GM18861 (cell line): Measurements from ENCODE around the gene METTL5.
"Not testable (repeated sequence)": the region's sequence is repeated elsewhere in the genome, so short reads cannot be mapped to it uniquely, and the experiment has no call there.

Source experiments
- ATAC-seq: cut with Tn5 transposase; IDR thresholded peaks from one replicate; pipeline ENCODE4 v1.9.1; 2021; ENCODE audit not compliant: unreplicated experiment

The METTL5 gene

DNA sequence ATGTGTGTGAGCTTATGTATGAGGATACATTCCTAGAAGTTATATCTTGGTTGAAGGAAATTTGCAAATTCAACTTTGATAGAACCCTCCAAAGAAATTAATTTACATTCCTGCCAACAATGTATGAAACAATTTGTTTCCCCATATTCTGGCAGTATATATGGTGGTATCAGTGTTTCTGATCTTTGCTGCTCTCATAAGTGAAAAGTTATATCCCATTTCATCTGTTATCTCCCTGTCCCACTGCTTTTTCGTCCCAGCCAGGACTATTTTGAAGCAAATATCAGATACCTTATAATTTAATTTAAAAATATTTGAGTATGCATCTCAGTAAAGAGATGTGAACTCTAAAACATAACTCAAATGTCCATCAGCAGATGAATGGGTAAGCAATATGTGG is 9.7 kb upstream of the METTL5 start:
- ATAC-seq, result no peak

DNA sequence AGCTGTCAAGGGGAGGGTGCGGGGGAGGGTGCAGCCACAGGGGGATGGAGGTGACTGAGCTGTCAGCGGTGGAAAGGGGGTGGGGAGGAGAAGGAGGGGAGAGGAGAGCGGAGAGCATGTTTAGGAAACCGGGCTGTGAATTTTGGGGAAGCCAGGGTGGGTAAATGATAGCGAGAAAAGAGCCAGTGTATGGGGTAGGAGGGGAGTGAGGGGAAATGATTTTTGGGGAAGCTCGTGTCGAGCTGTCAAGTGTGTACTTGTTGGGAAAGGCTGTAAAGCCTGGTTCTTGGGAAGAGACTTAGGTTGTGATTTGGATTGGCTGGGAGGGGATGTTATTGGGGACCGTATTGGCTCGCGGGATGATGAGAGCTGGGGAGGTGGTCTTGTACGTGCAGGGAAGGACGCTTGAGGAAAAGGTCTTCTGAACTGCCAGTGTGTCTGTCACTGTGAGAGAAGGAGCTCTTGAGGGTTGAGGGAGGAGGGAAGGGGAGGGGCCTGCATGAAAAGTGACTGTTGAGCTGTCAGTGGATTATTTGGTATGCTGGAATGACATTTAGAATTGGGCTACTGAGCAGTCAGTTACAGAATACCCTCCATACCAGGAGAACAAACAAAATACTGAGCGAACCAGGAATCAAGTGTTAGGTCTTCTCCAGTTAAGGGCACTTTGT is 3.6 kb upstream of the METTL5 start:
- ATAC-seq, result no peak

DNA sequence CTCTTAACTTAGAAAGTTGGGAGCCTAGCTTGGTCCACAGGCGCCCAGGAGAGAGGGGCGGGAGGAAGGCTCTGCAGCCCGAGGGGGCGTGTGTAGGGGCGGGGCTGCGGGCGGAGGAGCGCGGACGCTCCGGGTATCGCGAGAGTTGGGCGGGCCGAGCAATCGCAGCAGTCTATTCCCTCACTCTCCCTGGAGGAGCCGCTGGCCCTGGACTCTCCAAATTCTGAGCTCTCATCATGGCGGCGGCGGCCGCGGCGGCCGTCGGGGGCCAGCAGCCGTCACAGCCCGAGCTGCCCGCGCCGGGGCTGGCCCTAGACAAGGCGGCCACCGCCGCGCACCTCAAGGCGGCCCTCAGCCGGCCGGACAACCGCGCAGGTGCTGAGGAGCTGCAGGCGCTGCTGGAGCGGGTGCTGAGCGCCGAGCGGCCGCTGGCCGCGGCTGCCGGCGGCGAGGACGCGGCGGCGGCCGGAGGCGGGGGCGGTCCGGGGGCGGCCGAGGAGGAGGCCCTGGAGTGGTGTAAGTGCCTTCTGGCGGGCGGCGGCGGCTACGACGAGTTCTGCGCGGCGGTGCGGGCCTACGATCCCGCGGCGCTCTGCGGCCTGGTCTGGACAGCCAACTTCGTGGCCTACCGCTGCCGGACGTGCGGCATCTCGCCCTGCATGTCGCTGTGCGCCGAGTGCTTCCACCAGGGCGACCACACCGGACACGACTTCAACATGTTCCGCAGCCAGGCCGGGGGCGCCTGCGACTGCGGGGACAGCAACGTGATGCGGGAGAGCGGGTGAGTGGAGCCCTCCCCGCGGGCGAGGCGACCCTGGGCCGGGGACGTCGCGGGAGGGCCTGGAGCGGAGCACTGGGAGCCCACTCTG is 2.8 kb upstream of the METTL5 start, which contains the start of gene UBR3:
Gene UBR3 (plus strand): TSS at position 183 of the 869 bp plus-strand sequence. CDS start 54 bp downstream, at position 237.
- peak; percentile 72 for ATAC-seq

DNA sequence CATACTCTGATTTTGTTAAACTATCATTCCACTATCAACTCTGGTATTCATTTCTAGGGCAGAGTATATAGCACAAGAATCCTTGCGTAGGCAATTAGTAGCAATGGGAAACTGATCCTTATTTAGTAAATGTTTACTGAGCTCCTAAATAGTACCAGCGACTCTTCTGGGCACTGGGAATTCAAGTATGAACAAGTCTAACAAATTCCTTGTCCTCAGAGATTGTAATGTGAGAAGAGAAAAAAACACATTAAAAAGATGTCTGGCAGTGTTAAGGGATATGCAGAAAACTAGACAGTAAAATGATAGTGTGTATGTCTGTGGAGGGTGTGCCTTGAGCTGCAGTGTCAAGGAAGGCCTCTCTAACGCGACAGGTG is 721 bp downstream of the METTL5 start:
- no peak for ATAC-seq

DNA sequence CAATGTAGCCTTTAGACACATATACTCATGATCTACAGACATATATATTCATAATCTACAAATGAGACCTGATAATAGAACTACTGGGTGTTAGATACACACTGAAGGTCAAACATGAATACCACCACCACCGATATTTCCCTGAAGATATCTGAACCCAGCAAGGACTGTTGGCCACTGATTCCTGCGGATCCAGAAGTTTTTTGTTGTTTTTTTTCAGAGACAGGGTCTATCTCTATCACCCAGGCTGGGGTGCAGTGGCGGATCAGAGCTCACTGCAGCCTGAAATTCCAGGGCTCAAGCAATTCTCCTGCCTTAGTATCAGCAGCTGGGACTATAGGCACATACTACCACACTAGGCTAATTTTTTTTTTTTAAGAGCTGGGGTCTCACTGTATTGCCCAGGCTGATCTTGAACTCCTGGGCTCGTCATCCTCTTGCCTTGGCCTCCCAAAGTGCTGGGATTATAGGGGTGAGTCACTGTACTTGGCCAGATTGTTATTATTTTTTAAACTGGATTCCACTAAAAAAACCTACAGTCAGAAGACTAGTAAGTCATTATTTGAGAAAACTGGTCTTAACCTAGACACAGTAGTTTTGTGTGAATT is 1.8 kb downstream of the METTL5 start:
- no peak for ATAC-seq

DNA sequence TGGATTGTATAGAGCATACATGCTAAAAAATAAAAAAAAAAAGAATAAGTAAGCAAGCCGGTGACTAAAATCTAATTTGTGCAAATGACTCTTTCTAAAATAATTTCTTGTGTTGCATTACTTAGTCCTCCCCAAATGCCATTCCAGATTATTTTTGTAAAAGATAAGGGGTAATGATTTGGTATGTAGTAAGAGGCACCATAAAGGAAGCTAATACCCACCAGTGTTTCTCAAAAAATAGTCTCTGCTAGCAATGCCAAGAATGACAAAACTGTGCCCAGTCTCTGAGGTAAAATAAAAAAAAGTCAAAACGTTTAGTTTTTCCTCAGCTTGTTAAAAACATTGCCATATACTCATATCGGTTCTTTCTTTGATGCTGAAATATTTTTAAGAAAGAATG is 2.7 kb downstream of the METTL5 start:
- no peak for ATAC-seq

DNA sequence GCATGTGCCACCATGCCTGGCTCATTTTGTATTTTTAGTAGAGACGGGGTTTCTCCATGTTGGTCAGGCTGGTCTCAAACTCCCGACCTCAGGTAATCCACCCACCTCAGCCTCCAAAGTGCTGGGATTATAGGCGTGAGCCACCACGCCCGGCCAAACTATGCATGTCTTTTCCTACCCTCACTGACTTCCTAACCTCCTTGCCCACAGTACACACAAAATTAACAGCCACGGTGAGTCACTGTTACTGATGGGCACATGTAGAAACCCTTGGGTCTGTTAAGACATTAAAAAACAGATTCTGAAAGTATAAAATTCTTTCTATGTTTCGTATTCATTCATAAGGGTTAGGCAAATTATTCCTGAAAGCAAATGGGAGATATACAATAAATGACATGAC is 4.6 kb downstream of the METTL5 start:
- not testable (repeated sequence) for ATAC-seq

DNA sequence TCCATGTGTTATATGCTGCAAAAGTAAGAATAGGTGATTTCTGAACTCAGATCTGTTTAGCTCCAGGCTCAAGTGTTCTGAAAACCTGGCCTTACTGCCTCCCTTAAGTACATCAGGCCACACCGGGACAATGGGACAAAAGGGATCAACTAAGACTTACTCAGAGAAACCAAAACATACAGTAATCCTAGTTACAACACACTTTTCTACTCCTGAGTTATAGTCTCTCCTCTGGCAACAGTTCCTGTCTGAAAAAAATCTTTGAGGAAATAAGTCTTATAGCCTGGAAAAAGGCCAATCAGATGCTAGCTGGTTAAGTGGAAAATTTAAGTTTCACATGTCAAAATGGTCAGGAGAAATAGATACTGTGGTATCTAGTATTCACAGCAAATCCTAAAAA is 5.6 kb downstream of the METTL5 start:
- no peak for ATAC-seq

DNA sequence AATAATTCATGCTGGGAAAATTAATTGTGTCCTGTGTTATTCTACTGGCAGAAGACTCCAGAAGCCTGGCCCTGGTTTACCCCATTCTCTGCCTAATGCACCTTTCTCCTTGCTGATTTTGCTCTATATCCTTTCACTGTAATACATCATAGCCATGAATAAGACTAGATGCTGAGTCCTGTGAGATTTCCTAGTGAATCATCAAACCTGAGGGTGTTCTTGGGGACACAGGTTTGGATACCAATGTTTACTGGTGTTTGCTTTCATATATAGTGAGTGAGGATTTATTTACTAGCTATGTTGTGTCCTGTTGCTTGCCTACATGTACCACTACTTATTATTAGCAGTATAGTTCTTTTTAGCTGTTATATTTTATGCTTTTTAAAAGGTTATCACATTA is 6.5 kb downstream of the METTL5 start:
- ATAC-seq, result no peak

DNA sequence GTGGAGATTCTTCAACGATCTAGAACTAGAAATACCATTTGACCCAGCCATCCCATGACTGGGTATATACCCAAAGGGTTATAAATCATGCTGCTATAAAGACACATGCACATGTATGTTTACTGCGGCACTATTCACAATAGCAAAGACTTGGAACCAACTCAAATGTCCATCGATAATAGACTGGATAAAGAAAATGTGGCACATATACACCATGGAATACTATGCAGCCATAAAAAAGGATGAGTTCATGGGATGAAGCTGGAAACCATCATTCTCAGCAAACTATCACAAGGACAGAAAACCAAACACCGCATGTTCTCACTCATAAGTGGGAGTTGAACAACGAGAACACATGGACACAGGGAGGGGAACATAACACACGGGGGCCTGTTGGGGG is 7.3 kb downstream of the METTL5 start:
- not testable (repeated sequence) for ATAC-seq

DNA sequence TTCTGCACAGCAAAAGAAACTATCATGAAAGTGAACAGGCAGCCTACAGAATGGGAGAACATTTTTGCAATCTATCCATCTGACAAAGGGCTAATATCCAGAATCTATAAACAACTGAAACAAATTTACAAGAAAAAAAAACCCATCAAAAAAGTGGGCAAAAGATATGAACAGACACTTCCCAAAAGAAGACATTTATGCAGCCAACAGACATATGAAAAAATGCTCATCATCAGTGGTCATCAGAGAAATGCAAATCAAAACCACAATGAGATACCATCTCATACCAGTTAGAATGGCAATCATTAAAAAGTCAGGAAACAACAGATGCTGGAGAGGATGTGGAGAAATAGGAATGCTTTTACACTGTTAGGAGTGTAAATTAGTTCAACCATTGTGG is 7.7 kb downstream of the METTL5 start:
- not testable (repeated sequence) for ATAC-seq

DNA sequence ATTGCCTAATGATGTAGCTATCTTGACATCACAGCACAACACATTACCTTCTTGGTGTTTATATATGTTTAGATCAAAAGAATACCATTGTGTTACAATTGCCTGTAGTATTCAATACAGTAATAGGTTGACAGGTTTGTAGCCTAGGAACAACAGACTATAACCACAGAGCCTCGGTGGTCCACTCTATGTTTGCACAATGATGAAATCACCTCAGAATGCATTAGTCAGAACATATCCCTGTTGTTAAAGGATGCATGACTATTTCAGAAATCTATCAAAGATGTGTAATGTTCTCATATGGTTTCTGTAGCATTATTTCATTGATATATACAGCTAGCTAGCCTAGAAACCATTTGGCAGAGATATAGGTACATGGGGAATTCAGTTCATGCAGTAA is 8.9 kb downstream of the METTL5 start:
- ATAC-seq, result no peak

DNA sequence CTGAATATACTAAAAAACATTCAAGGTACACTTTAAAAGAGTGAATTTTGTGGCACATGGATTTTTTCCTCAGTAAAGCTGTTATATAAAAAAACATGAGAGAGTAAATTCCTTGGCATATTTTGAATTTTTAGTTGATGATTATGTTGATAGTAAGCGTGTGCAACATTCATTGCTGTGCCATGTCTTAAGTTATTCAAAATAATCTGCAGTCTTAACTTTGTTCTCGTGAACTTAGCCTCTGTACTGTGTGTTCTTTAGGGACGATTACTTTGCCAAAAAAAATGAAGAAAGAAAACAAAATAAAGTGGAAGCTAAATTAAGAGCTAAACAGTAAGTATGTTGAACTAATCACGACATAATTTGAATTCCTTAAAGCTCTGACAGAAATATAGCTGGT is 16.5 kb downstream of the METTL5 start:
- ATAC-seq, result no peak

DNA sequence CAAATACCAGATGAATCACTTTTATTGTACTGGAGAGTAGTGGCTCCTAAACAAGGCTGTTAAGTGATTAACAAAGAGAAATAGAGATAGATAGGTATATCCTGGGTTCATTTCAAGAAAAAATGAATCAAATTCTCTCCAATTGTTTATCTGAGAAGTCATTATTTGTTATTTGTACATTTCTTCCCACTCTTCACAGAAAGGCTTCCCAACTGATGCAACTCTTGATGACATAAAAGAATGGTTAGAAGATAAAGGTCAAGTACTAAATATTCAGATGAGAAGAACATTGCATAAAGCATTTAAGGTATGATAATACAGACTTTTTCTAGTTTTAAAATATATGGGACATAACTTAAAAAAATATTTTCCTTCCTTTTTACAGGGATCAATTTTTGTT is 18.1 kb downstream of the METTL5 start:
- ATAC-seq, result no peak

DNA sequence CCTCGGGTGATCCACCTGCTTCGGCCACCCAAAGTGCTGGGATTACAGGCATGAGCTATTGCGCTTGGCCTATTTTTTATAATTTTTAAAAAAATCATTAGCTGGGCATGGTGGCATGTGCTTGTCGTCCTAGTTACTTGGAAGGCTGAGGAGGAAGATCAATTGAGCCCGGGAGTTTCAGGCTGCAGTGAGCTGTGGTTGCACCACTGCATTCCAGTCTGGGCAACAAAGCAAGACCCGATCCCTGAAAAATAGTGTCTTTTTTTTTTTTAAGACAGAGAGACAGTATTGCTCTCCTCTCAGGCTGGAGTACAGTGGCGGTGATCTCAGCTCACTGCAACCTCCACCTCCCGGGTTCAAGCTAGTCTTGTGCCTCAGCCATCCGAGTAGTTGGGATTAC is 21.2 kb downstream of the METTL5 start:
- ATAC-seq, result no peak

DNA sequence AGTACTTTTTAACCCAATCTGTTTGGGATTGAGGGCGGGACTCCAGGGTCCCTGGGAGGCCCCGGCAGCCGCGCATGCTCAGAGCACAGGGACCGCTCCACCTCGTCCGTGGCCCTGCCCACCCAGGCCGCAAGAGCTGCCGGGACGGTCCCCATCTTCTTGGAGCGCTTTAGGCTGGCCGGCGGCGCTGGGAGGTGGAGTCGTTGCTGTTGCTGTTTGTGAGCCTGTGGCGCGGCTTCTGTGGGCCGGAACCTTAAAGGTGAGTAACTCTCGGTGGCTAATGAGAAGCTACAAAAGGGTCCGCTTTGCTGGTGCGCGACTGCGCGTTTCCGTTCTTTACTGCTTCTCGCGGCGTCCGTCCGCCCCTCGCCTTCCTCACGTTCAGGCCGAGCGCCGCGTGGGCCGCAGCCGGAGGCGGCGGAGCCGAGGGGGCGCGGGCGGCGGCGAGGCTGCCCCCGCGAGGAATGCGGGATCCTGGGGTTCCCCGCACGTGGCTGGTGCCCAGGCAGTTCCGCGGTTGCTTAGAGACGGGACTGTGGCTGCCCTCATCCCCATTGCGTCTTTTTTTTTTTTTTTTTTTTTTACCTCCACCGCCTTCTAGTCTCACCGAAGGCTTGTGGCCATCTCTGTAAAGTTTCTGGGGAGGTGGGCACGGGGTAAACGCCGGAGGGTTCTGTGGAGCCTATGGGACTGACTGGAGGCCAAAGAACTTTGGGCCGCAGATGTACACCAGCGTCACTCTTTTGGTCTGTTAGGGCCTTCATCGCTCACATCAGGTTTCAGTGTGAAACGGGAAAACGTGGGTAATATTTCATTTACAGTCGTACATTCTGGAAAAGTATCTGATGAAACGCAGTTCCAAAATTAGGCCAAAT is 25.8 kb downstream of the METTL5 start, which contains the start of gene SSB:
Gene SSB (plus strand): TSS at position 154 of the 875 bp plus-strand sequence. CDS start 2,090 bp downstream, outside the sequence.
- peak; percentile 91 for ATAC-seq

DNA sequence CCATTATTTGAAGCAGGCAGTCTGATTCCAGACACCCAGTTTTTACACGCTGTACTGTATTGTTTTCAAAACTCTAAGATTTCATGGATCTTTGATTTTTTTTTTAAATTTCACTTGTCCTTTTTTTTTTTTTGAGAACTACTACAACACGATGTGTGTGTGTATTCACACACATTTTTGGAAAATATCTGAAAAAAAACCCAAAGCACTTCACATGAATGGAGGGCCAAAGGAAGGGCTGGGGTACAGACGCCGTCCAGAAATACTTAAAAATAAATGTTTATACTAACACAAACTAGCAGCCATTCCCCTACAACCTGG is 26.3 kb downstream of the METTL5 start:
- no peak for ATAC-seq

DNA sequence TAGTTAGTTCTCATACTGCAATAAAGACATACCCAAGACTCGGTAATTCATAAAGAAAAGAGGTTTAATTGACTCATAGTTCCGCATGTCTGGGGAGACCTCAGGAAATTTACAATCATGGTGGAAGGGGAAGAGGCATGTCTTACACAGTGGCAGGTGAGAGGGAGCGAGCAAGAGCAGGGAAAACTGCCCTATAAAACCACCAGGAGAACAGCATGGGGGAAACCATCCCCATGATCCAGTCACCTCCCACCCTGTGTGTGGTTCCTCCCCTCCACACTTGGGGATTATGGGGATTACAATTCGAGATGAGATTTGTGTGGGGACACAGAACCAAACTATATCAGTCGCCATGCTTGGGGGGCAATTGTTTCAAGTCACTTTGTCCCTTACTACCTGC is 27.1 kb downstream of the METTL5 start:
- ATAC-seq, result no peak

DNA sequence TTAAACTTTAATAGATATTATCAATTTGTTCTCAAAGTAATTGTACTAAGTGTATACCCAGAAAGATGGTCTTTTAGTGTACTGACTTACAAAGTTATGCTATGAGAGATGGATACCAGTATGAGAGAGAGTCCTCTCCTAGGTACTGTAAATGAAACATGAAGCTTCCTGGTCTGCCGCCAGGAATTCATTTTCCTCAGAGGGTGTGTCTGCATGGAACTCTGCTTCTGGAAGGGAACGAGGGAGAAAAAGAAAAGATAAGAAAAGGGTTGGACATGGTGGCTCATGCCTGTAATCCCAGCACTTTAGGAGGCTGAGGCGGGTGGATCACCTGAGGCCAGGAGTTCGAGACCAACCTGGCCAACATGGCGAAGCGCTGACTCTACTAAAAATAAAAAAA is 28.3 kb downstream of the METTL5 start:
- no peak for ATAC-seq

DNA sequence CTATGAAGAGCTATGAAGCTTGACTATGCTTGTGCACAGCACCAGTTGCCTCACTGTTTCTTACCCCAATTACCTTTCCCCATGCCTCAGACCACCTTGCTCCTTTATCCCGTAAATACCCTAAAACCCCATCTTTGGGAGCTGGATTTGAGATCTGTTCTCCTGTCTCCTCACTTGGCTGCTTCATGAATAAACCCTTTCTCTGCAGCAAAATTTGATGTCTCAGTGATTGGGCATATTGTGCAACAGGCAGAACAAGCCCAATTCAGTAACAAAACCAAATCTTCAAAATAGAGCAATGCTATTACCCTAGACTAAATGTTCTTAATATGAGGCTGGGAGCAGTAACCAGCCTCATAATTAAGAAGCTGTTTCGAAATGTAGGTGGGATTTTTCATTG is 29.5 kb downstream of the METTL5 start:
- ATAC-seq, result no peak

DNA sequence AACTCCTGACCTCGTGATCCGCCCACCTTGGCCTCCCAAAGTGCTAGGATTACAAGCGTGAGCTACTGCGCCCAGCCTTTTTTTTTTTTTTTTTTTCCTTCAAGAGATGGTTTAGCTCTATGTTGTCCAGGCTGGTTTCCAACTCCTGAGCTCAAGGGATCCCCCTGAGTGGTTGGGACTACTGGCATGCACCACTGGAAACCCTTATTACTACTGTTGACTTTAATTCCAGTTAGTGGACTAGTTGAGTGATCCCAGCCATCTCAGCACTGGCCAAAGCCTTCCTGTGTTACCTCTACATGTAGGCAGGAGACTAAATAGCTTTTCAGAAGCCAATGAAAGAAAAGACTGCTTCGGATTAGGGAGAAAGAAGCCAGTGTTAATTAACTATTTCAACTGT is 34.1 kb downstream of the METTL5 start:
- ATAC-seq, result no peak
